ENCODE measurements around the gene GALNT2. TPM values are rescaled to one million over a fixed set of nuclear protein-coding genes. Genes with fewer than 3 reads are reported as not detected.
A peak's percentile ranks its signal among the peaks of the same experiment; 100 is the strongest.

Gene GALNT2
- total and polyA plus RNA-seq, 2 of the 13 experiments (the other 11 are each of a cell fraction or from before 2014, with no cell fraction given), result 39.3 to 39.6 TPM

GRCh38 chr1:230040440-230040839 is 26.6 kb upstream of the GALNT2 start:
- Histone ChIP-seq H3K27me3 (ENCODE audit: control insufficient read depth in 1 of 2, insufficient read depth in 2 of 2, low read length in 2 of 2) (no peaks in the 10 kb centered on the region; a peak in 1 of 5 replicates), H3K9ac (ENCODE audit: insufficient read depth, low read depth, low read length) (no peak overlapping the region), H3K4me2 (ENCODE audit: low read depth, low read length) (no peak overlapping the region), H4K20me1 (ENCODE audit: insufficient read depth, low read length) (no peaks in the 10 kb centered on the region), H3K36me3 (replicated peaks in 1 of 2; ENCODE audit: control insufficient read depth in 1 of 2, insufficient read depth in 2 of 2, low read length in 2 of 2) (no peaks in the 10 kb centered on the region), H2AFZ (ENCODE audit: low read length) (no peak overlapping the region), H3K27ac (ENCODE audit: extremely low read length, insufficient read depth, low read length) (no peak overlapping the region), H3K4me1 (ENCODE audit: insufficient read depth, low read length) (peaks cover 19% of the 10 kb centered on the region; the same call in 1 of the 2 replicates), H3K79me2 (ENCODE audit: insufficient read depth, low read length) (no peaks in the 10 kb centered on the region), H3K9me3 (ENCODE audit: low read length) (no peaks in the 10 kb centered on the region), H3K4me3 (replicated peaks in 1 of 3; ENCODE audit: insufficient read depth in 1 of 3, low read depth in 2 of 3, low read length in 3 of 3) (no peak overlapping the region)
- FAIRE-seq (no peak), DNase-seq (ENCODE audit: low spot score) (no peak), ATAC-seq (no peak)
- in situ Hi-C loops (cut with HindIII; ENCODE audit: extremely low pct_ligation_motif_present, low pct_unique_long_range_greater_than_20kb) (no loop called here), intact Hi-C loops (cut with micrococcal nuclease; ENCODE audit: unreplicated experiment) (no loop called here)
- no TSS peak for BruUV-seq (replicated peaks)
- ChIA-PET POLR2A (no interaction called here), CTCF (ENCODE audit: low intra/inter-chr PET ratio, low total read pairs) (no interaction called here)
- TF ChIP-seq MAFF (IDR thresholded peaks at IDR 0.05; ENCODE audit: low read depth, low read length) (peak; percentile 55), SUZ12 (IDR thresholded peaks at IDR 0.05; ENCODE audit: low read depth, low read length) (no peak), ATF5 (CRISPR knock-in tag; IDR thresholded peaks at IDR 0.05; ENCODE audit: low read depth) (no peak), ZNF614 (CRISPR knock-in tag; IDR thresholded peaks at IDR 0.05; ENCODE audit: borderline replicate concordance) (no peak), ZNF878 (CRISPR knock-in tag; IDR thresholded peaks at IDR 0.05) (no peak), PHF5A (CRISPR knock-in tag; IDR thresholded peaks at IDR 0.05; ENCODE audit: low read depth, unreplicated experiment) (no peak), MAFK (conservative IDR thresholded peaks at IDR 0.05 in 1 of 2, IDR thresholded peaks at IDR 0.05 in 1 of 2; ENCODE audit: low read length in 2 of 2) (peak; percentile 56 to 73; a peak in 3 of 4 replicates), ZNF547 (CRISPR knock-in tag; IDR thresholded peaks at IDR 0.05) (no peak), CENPX (CRISPR knock-in tag; IDR thresholded peaks at IDR 0.05) (no peak), HNRNPH1 (optimal IDR thresholded peaks at IDR 0.05; ENCODE audit: low read depth, low read length) (no peak), NBN (conservative IDR thresholded peaks at IDR 0.05) (no peak), HES4 (CRISPR knock-in tag; IDR thresholded peaks at IDR 0.05; ENCODE audit: borderline replicate concordance) (no peak), ZNF3 (CRISPR knock-in tag; IDR thresholded peaks at IDR 0.05) (no peak), ZNF687 (CRISPR knock-in tag; IDR thresholded peaks at IDR 0.05) (no peak)
- WGBS (ENCODE audit: low lambda C conversion rate), result 63% methylated on average over 10 of the region's 10 CpGs

All from HepG2 (cell line).